HEK293 (cell line): ENCODE data around the gene CCDC12.

ENCODE experiments used
- GLIS1 ChIP-seq: fragments of 450-650 bp; formaldehyde crosslinking; IDR thresholded peaks from 2 replicates; pipeline ENCODE4 v1.5.1; 2016; ENCODE audit warnings: missing biosample characterization, missing genetic modification characterization
- SCRT1 ChIP-seq: fragments of 450-650 bp; formaldehyde crosslinking; IDR thresholded peaks from 2 replicates; pipeline ENCODE4 v1.5.1; 2016; ENCODE audit warnings: missing biosample characterization, missing genetic modification characterization, borderline replicate concordance
- SCRT2 ChIP-seq: fragments of 450-650 bp; formaldehyde crosslinking; IDR thresholded peaks from 2 replicates; pipeline ENCODE4 v1.5.1; 2016; ENCODE audit warnings: missing biosample characterization, missing genetic modification characterization
- ZBTB17 ChIP-seq: fragments of 450-650 bp; formaldehyde crosslinking; IDR thresholded peaks from 2 replicates; pipeline ENCODE4 v1.5.1; 2016; ENCODE audit warnings: missing biosample characterization, missing genetic modification characterization
- ZBTB20 ChIP-seq: fragments of 450-650 bp; formaldehyde crosslinking; IDR thresholded peaks from 2 replicates; pipeline ENCODE4 v1.5.1; 2016; ENCODE audit warnings: missing biosample characterization, missing genetic modification characterization
- ZBTB48 ChIP-seq: fragments of 450-650 bp; formaldehyde crosslinking; IDR thresholded peaks from 2 replicates; pipeline ENCODE4 v1.5.1; 2016; ENCODE audit warnings: missing biosample characterization, missing genetic modification characterization
- ZFP41 ChIP-seq: fragments of 450-650 bp; formaldehyde crosslinking; IDR thresholded peaks from 2 replicates; pipeline ENCODE4 v1.5.1; 2016; ENCODE audit warnings: missing biosample characterization, missing genetic modification characterization, borderline replicate concordance
- ZNF174 ChIP-seq: fragments of 450-650 bp; formaldehyde crosslinking; IDR thresholded peaks from 2 replicates; pipeline ENCODE4 v1.5.0; 2017; ENCODE audit warnings: missing biosample characterization, mild to moderate bottlenecking, missing genetic modification characterization
- ZNF2 ChIP-seq: fragments of 450-650 bp; formaldehyde crosslinking; IDR thresholded peaks from 2 replicates; pipeline ENCODE4 v1.5.1; 2016; ENCODE audit warnings: missing biosample characterization, missing genetic modification characterization
- ZNF37A ChIP-seq: fragments of 450-650 bp; IDR thresholded peaks from 2 replicates; pipeline ENCODE4 v1.5.1; 2018; ENCODE audit warnings: missing biosample characterization, missing genetic modification characterization
- ZNF426 ChIP-seq: fragments of 450-650 bp; formaldehyde crosslinking; IDR thresholded peaks from 2 replicates; pipeline ENCODE4 v1.5.1; 2017; ENCODE audit warnings: missing biosample characterization, missing genetic modification characterization, mild to moderate bottlenecking, inconsistent platforms, moderate library complexity
- ZNF473 ChIP-seq: fragments of 450-650 bp; formaldehyde crosslinking; IDR thresholded peaks from 2 replicates; pipeline ENCODE4 v1.5.1; 2017; ENCODE audit warnings: missing biosample characterization, missing genetic modification characterization
- ZNF660 ChIP-seq: fragments of 450-650 bp; IDR thresholded peaks from 2 replicates; pipeline ENCODE4 v1.5.1; 2018; ENCODE audit warnings: missing biosample characterization, mild to moderate bottlenecking, missing genetic modification characterization
- ZNF664 ChIP-seq: fragments of 450-650 bp; formaldehyde crosslinking; IDR thresholded peaks from 2 replicates; pipeline ENCODE4 v1.5.1; 2016; ENCODE audit warnings: missing biosample characterization, missing genetic modification characterization
- ZNF837 ChIP-seq: fragments of 450-650 bp; formaldehyde crosslinking; IDR thresholded peaks from 2 replicates; pipeline ENCODE4 v1.5.1; 2016; ENCODE audit warnings: missing biosample characterization, missing genetic modification characterization
- ZSCAN30 ChIP-seq: fragments of 450-650 bp; IDR thresholded peaks from 2 replicates; pipeline ENCODE4 v1.5.1; 2018; ENCODE audit warnings: missing biosample characterization, mild to moderate bottlenecking, missing genetic modification characterization, moderate library complexity
- TF ChIP-seq, protein P1 (sequence below): fragments of 450-650 bp; formaldehyde crosslinking; conservative IDR thresholded peaks from 2 replicates; pipeline ENCODE4 v1.5.1; 2016; ENCODE audit warnings: low read depth, missing biosample characterization, missing genetic modification characterization
- TF ChIP-seq, protein P2 (sequence below): fragments of 450-650 bp; IDR thresholded peaks from 2 replicates; pipeline ENCODE4 v1.5.1; 2018; ENCODE audit warnings: missing biosample characterization, missing genetic modification characterization
- TF ChIP-seq, protein P3 (sequence below): fragments of 450-650 bp; formaldehyde crosslinking; conservative IDR thresholded peaks from 2 replicates; pipeline ENCODE4 v1.5.1; 2016; ENCODE audit warnings: low read depth, missing biosample characterization, missing genetic modification characterization

Gene CCDC12

DNA sequence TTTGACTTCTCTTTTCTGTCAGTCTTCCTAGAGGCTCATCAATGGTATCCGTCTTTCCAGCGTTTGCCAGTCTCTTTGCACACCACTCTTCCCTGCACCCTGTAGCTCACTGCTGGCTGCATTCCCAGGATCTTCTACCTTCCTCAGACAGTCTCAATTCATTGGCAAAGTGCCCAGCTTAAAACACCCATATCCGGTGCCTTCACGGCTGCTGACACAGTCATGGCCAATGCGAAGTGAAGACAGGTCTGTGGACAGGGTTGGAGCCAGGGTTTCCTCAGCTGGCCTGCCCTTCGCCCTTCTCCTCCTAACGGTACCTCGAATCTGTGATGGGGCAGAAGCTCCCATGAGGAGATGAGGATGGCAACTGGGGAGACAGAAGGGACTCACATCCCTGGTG lies 62.9 kb downstream of the CCDC12 start (continued):
- TF ChIP-seq, protein P1, sequence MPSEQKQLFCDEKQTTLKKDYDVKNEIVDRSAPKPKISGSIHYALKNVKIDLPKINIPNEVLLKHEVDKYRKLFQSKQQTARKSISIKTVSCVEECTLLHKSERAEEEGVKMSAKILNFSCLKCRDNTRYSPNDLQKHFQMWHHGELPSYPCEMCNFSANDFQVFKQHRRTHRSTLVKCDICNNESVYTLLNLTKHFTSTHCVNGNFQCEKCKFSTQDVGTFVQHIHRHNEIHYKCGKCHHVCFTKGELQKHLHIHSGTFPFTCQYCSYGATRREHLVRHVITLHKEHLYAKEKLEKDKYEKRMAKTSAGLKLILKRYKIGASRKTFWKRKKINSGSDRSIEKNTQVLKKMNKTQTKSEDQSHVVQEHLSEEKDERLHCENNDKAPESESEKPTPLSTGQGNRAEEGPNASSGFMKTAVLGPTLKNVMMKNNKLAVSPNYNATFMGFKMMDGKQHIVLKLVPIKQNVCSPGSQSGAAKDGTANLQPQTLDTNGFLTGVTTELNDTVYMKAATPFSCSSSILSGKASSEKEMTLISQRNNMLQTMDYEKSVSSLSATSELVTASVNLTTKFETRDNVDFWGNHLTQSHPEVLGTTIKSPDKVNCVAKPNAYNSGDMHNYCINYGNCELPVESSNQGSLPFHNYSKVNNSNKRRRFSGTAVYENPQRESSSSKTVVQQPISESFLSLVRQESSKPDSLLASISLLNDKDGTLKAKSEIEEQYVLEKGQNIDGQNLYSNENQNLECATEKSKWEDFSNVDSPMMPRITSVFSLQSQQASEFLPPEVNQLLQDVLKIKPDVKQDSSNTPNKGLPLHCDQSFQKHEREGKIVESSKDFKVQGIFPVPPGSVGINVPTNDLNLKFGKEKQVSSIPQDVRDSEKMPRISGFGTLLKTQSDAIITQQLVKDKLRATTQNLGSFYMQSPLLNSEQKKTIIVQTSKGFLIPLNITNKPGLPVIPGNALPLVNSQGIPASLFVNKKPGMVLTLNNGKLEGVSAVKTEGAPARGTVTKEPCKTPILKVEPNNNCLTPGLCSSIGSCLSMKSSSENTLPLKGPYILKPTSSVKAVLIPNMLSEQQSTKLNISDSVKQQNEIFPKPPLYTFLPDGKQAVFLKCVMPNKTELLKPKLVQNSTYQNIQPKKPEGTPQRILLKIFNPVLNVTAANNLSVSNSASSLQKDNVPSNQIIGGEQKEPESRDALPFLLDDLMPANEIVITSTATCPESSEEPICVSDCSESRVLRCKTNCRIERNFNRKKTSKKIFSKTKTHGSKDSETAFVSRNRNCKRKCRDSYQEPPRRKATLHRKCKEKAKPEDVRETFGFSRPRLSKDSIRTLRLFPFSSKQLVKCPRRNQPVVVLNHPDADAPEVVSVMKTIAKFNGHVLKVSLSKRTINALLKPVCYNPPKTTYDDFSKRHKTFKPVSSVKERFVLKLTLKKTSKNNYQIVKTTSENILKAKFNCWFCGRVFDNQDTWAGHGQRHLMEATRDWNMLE (tag by site-specific recombination): no peak
- TF ChIP-seq SCRT2 (peak; percentile 85), ZNF426 (tag by site-specific recombination) (no peak), SCRT1 (tag by site-specific recombination) (peak; percentile 85), ZNF837 (tag by site-specific recombination) (no peak), ZBTB20 (peak; percentile 37; the same call in 1 of the 2 replicates), ZFP41 (tag by site-specific recombination) (no peak), ZBTB48 (tag by site-specific recombination) (no peak), ZNF174 (tag by site-specific recombination) (no peak), ZSCAN30 (tag by site-specific recombination) (peak; percentile 61; the same call in 1 of the 2 replicates), ZBTB17 (tag by site-specific recombination) (peak; percentile 93), ZNF664 (tag by site-specific recombination) (no peak), GLIS1 (tag by site-specific recombination) (peak; percentile 21; the same call in 1 of the 2 replicates), ZNF660 (peak; percentile 43; the same call in 1 of the 2 replicates), ZNF37A (tag by site-specific recombination) (no peak), ZNF2 (tag by site-specific recombination) (no peak), ZNF473 (tag by site-specific recombination) (no peak)
- TF ChIP-seq, protein P2, sequence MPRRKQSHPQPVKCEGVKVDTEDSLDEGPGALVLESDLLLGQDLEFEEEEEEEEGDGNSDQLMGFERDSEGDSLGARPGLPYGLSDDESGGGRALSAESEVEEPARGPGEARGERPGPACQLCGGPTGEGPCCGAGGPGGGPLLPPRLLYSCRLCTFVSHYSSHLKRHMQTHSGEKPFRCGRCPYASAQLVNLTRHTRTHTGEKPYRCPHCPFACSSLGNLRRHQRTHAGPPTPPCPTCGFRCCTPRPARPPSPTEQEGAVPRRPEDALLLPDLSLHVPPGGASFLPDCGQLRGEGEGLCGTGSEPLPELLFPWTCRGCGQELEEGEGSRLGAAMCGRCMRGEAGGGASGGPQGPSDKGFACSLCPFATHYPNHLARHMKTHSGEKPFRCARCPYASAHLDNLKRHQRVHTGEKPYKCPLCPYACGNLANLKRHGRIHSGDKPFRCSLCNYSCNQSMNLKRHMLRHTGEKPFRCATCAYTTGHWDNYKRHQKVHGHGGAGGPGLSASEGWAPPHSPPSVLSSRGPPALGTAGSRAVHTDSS: peak; percentile 46; the same call in 1 of the 2 replicates
- TF ChIP-seq, protein P3, sequence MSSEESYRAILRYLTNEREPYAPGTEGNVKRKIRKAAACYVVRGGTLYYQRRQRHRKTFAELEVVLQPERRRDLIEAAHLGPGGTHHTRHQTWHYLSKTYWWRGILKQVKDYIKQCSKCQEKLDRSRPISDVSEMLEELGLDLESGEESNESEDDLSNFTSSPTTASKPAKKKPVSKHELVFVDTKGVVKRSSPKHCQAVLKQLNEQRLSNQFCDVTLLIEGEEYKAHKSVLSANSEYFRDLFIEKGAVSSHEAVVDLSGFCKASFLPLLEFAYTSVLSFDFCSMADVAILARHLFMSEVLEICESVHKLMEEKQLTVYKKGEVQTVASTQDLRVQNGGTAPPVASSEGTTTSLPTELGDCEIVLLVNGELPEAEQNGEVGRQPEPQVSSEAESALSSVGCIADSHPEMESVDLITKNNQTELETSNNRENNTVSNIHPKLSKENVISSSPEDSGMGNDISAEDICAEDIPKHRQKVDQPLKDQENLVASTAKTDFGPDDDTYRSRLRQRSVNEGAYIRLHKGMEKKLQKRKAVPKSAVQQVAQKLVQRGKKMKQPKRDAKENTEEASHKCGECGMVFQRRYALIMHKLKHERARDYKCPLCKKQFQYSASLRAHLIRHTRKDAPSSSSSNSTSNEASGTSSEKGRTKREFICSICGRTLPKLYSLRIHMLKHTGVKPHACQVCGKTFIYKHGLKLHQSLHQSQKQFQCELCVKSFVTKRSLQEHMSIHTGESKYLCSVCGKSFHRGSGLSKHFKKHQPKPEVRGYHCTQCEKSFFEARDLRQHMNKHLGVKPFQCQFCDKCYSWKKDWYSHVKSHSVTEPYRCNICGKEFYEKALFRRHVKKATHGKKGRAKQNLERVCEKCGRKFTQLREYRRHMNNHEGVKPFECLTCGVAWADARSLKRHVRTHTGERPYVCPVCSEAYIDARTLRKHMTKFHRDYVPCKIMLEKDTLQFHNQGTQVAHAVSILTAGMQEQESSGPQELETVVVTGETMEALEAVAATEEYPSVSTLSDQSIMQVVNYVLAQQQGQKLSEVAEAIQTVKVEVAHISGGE (tag by site-specific recombination): no peak
